ENCODE results near the gene CST9. TPM values are rescaled to one million over a fixed set of nuclear protein-coding genes. Genes with fewer than 3 reads are reported as not detected.

CST9 gene
- total RNA-seq, 1 experiment from 2014 or later: not detected

GRCh38 chr20:23596579-23597250 is 9.0 kb downstream of the CST9 start:
- no peak overlapping the region for H3K14ac ChIP-seq (ENCODE audit: insufficient read depth, low read length)
- no peak overlapping the region for H3K56ac ChIP-seq (ENCODE audit: insufficient read length, low read depth, low read length)
- no peaks in the 10 kb centered on the region for H4K20me1 ChIP-seq (ENCODE audit: control insufficient read depth, insufficient read depth, insufficient read length)
- H4K91ac ChIP-seq (ENCODE audit: insufficient read length, low read depth, low read length): no peak overlapping the region
- H2BK20ac ChIP-seq (ENCODE audit: low read depth, low read length, poor library complexity, severe bottlenecking): no peak overlapping the region
- no peak overlapping the region for H2AK5ac ChIP-seq (ENCODE audit: insufficient read length, low read length)
- no peaks in the 10 kb centered on the region for H3K4me1 ChIP-seq (ENCODE audit: insufficient read depth, low read length)
- H3K27me3 ChIP-seq (ENCODE audit: insufficient read depth, low read length): no peaks in the 10 kb centered on the region
- H2BK15ac ChIP-seq (ENCODE audit: low read depth, low read length): no peak overlapping the region
- no peak overlapping the region for H2BK12ac ChIP-seq (ENCODE audit: insufficient read length, low read depth, low read length)
- no peak overlapping the region for H2AFZ ChIP-seq (ENCODE audit: low read length)
- DNase-seq: no peak
- no peak overlapping the region for H3K9ac ChIP-seq (ENCODE audit: extremely low read depth, insufficient read length, low read length)
- H3K4me3 Mint-ChIP-seq: no peak overlapping the region
- no peak for TF ChIP-seq CTCF (conservative IDR thresholded peaks at IDR 0.05)
- H4K8ac ChIP-seq (replicated peaks; ENCODE audit: insufficient read length, low read depth, low read length): no peak overlapping the region
- H3K23me2 ChIP-seq (ENCODE audit: insufficient read length, low read depth, low read length, poor library complexity, severe bottlenecking): no peaks in the 10 kb centered on the region
- H3K9me3 ChIP-seq (ENCODE audit: control insufficient read depth, low read depth, low read length): no peaks in the 10 kb centered on the region
- WGBS (ENCODE audit: extremely low coverage, insufficient read length, low lambda C conversion rate): no CpG with 5 or more reads among the region's 2 CpGs
- no peak overlapping the region for H3T11ph ChIP-seq (ENCODE audit: low read length)
- no peak overlapping the region for H3K27ac Mint-ChIP-seq
- H3K27me3 Mint-ChIP-seq (ENCODE audit: low read depth): 0 out of 2 replicates have a peak, but pooled peaks cover 2% of the 10 kb centered on the region
- H3K18ac ChIP-seq (ENCODE audit: insufficient read length, low read depth, low read length): no peak overlapping the region
- H3K4me2 ChIP-seq (ENCODE audit: insufficient read depth, insufficient read length, low read length): no peak overlapping the region
- H3K4ac ChIP-seq (ENCODE audit: low read depth, low read length): no peak overlapping the region
- no peak overlapping the region for H3K23ac ChIP-seq (ENCODE audit: insufficient read length, low read depth, low read length)
- H2BK5ac ChIP-seq (ENCODE audit: insufficient read length, low read length): no peak overlapping the region
- H3K4me1 Mint-ChIP-seq: peaks cover 0 to 17% of the 10 kb centered on the region in 2 experiments; a peak in 2 of 4 replicates
- H2BK120ac ChIP-seq (ENCODE audit: low read depth, low read length, poor library complexity, severe bottlenecking): no peak overlapping the region
- no peaks in the 10 kb centered on the region; a peak in 2 of 5 replicates for H3K9me3 Mint-ChIP-seq
- H3K27ac ChIP-seq (ENCODE audit: insufficient read length, low read depth, low read length): no peak overlapping the region
- H3K79me1 ChIP-seq (ENCODE audit: insufficient read depth, low read depth, low read length, poor library complexity, severe bottlenecking): no peaks in the 10 kb centered on the region
- no peaks in the 10 kb centered on the region for H3K79me2 ChIP-seq (ENCODE audit: insufficient read depth, low read length)
- H3K36me3 Mint-ChIP-seq (ENCODE audit: insufficient read depth in 1 of 3, low read depth in 3 of 3): no peaks in the 10 kb centered on the region
- no peak overlapping the region for H4K5ac ChIP-seq (ENCODE audit: insufficient read length, low read depth, low read length)
